ENCODE data around the gene SCN1A.
A peak's percentile ranks its signal among the peaks of the same experiment; 100 is the strongest.

The SCN1A gene

DNA sequence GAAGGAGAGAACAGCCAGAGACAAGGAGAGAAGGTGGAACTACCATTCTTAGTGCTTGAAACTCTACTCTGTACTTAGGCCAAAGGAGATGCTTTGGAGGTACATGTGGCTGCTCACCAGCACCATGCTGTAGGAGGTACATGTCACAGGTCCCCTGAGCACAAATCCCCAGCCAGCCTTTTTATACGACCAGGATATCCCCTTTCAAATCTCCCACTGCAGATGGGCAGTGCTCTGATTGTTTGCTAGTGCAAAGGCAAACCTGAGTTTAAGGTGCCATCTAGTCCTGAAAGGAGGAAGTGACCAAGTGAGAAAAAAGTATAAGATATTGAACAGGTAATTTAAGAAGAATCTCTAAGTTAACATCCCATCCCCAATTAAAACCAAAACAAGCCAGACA is 157.2 kb downstream of the SCN1A start:
- DNase-seq (ENCODE audit: low spot score) = no peak

- no peak for DNase-seq (ENCODE audit: low spot score)
Observed at GRCh38 chr2:165969227-165969626, 158.6 kb downstream of the SCN1A start.

- no peak for DNase-seq (ENCODE audit: low spot score)
Observed at GRCh38 chr2:165967746-165968145, 160.1 kb downstream of the SCN1A start.

DNA sequence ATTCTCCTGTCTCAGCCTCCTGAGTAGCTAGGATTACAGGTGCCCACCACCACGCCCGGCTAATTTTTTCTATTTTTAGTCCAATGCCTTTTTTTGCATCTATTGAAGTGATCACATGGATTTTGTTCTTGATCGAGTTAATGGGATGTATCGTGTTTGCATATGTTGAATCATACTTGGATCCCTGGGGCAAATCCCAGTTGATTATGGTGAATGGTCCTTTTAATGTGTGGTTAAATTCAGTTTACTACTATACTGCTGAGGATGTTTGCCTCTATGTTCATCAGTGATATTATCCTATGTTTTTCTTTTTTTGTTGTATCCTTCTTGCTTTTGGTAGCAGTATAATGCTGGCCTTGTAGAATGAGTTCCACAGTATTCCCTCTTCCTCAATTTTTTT is 166.0 kb downstream of the SCN1A start:
- no peak for DNase-seq (ENCODE audit: low spot score)

- DNase-seq (ENCODE audit: low spot score) = no peak
Observed at GRCh38 chr2:165959371-165959770, 168.4 kb downstream of the SCN1A start.

- no peak for DNase-seq (ENCODE audit: low spot score)
Observed at GRCh38 chr2:165958313-165958960, 169.4 kb downstream of the SCN1A start.

GRCh38 chr2:165957030-165957675 is 170.7 kb downstream of the SCN1A start:
- DNase-seq (ENCODE audit: low spot score) = no peak

- peak; percentile 80 for DNase-seq (ENCODE audit: low spot score)
Observed at GRCh38 chr2:165953655-165954606, 173.9 kb downstream of the SCN1A start, which contains the start of gene TTC21B. Gene TTC21B (minus strand): TSS chr2:165953776. CDS start chr2:165953705, 71 bp downstream.

- DNase-seq (ENCODE audit: low spot score) = peak; percentile 13
Observed at GRCh38 chr2:165953306-165953654, 174.5 kb downstream of the SCN1A start.

DNA sequence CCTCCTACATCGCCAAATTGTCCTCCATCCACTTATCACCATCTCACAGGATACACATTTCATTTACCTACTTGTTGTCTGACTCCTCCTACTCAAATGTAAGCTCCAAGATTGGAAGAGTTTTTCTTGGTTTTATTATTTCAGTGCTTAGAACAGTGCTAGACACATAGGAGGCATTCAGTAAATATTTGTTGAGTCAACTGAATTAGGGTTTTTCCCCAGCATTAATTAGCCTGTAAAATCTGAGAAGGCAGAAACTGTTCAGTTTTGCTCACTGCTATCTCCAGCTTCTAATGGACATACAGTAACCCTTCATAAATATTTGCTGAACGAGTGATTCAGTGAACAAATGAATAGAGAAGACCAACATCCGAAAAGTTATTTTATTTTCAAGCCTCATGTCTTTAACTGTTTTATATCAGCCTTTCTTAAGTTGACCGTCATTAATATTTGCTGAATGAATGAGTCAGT is 175.0 kb downstream of the SCN1A start:
- no peak for DNase-seq (ENCODE audit: low spot score)

DNA sequence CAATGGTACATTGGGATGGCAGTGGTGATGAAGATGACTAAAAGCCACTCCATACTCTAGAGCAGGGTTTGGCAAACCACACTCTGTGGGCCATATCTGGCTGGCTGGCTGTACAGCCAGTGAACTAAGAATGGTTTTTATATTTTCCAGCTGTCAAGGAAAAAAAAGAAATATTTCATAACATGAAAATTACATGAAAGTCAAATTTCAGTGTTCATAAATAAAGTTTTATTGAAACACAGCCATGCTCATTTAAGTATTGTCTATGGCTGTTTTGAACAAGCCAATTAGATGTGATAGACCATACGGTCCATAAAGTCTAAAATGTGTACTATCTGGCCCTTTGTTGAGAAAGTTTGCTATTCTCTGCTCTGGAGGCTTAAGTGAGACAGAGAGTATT is 175.7 kb downstream of the SCN1A start:
- DNase-seq (ENCODE audit: low spot score) = no peak

DNA sequence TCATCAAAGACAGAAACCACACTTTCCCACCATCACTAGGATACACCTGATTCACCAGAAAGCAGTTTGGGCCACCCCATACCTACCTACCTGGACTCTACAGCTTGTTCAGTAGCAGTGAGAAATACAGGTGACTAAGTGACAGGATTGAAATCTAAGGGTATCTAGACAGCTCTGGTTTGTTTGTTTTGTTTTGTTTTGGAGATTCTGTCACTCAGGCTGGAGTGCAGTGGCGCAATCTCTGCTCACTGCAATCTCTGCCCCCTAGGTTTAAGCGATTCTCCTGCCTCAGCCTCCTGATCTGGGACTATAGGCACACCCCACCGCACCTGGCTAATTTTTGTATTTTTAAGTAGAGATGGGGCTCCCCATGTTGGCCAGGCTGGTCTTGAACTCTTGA is 177.4 kb downstream of the SCN1A start:
- no peak for DNase-seq (ENCODE audit: low spot score)

DNA sequence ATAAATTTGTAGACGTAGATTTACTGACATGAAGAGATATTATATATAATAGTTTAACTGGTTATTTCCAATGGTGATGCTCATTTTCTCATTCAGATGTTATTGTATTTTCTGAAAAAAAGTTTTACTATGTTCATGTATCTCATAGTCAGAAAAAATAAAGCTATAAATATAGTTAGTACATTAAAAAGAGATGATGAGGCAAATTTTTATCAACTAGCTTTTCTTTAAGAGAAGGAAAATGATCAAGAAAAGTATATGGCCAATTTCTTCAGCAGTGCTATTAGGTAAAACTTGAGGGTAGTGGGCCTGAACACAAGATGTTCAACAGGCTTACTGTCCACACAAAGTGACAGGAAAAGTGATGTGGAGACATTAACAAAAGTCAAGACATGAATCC is 186.0 kb downstream of the SCN1A start:
- no peak for DNase-seq (ENCODE audit: low spot score)

- no peak for DNase-seq (ENCODE audit: low spot score)
Observed at GRCh38 chr2:165938237-165938636, 189.6 kb downstream of the SCN1A start.
